ENCODE measurements around the gene AMZ1. TPM values are rescaled to one million over a fixed set of nuclear protein-coding genes. Genes with fewer than 3 reads are reported as not detected.

AMZ1 gene, protein sequence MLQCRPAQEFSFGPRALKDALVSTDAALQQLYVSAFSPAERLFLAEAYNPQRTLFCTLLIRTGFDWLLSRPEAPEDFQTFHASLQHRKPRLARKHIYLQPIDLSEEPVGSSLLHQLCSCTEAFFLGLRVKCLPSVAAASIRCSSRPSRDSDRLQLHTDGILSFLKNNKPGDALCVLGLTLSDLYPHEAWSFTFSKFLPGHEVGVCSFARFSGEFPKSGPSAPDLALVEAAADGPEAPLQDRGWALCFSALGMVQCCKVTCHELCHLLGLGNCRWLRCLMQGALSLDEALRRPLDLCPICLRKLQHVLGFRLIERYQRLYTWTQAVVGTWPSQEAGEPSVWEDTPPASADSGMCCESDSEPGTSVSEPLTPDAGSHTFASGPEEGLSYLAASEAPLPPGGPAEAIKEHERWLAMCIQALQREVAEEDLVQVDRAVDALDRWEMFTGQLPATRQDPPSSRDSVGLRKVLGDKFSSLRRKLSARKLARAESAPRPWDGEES
- 1 to 10 TPM in 2 of 4 donors, under 1 TPM in 2; 0.39 to 1.7 (median 1.2) TPM for total RNA-seq

DNA sequence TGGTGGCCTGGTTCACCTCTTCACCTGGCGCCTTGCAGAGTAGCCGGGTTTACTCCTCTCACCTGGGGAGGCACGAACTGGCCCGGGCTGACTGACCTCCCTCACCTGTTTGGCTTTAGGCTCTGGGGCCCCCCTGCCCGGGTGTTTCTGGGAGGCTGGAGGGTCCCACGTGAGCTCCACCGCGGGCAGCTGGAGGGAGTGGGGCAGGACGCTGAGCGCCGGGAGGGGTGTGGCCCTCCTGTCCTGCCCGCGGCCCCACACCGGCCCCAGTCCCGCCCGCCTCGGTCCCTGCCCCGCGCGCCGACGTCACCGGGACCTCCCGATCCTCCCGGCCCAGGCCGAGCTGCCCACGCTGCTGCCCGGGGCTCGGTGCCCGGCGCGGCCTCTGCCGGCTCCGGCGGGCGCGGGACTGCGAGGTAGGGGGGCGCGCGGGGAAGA, at the start of gene AMZ1:
Gene AMZ1 (plus strand): TSS at position 322 of the 438 bp plus-strand sequence. CDS start 12,250 bp downstream, outside the sequence.
- Histone ChIP-seq H3K4me3 (peak within 1 kb of the TSS in 2 of 4 donors; percentile 7 to 38), H3K4me1 (peaks cover 0 to 24% (median 11%) of the 10 kb centered on the region in 4 donors), H3K27ac (peak within 1 kb of the TSS in 1 of 4 donors; percentile 35), H3K9me3 (peaks cover 0 to 4% (median 0%) of the 10 kb centered on the region in 4 donors), H3K36me3 (no peaks in the 10 kb centered on the region), H3K27me3 (peaks cover 0 to 49% of the 10 kb centered on the region in 2 donors)
- whole genome bisulfite sequencing, 2 donors = 4 to 35% methylated on average over 5 to 32 of the region's 41 CpGs
- TF ChIP-seq EP300 (IDR thresholded peaks at IDR 0.05) (no peak), POLR2A (IDR thresholded peaks at IDR 0.05) (no peak)
- TF ChIP-seq, protein P1, sequence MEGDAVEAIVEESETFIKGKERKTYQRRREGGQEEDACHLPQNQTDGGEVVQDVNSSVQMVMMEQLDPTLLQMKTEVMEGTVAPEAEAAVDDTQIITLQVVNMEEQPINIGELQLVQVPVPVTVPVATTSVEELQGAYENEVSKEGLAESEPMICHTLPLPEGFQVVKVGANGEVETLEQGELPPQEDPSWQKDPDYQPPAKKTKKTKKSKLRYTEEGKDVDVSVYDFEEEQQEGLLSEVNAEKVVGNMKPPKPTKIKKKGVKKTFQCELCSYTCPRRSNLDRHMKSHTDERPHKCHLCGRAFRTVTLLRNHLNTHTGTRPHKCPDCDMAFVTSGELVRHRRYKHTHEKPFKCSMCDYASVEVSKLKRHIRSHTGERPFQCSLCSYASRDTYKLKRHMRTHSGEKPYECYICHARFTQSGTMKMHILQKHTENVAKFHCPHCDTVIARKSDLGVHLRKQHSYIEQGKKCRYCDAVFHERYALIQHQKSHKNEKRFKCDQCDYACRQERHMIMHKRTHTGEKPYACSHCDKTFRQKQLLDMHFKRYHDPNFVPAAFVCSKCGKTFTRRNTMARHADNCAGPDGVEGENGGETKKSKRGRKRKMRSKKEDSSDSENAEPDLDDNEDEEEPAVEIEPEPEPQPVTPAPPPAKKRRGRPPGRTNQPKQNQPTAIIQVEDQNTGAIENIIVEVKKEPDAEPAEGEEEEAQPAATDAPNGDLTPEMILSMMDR (IDR thresholded peaks at IDR 0.05) = no peak
- DNase-seq (ENCODE audit: low spot score in 2 of 2) = no peak

DNA sequence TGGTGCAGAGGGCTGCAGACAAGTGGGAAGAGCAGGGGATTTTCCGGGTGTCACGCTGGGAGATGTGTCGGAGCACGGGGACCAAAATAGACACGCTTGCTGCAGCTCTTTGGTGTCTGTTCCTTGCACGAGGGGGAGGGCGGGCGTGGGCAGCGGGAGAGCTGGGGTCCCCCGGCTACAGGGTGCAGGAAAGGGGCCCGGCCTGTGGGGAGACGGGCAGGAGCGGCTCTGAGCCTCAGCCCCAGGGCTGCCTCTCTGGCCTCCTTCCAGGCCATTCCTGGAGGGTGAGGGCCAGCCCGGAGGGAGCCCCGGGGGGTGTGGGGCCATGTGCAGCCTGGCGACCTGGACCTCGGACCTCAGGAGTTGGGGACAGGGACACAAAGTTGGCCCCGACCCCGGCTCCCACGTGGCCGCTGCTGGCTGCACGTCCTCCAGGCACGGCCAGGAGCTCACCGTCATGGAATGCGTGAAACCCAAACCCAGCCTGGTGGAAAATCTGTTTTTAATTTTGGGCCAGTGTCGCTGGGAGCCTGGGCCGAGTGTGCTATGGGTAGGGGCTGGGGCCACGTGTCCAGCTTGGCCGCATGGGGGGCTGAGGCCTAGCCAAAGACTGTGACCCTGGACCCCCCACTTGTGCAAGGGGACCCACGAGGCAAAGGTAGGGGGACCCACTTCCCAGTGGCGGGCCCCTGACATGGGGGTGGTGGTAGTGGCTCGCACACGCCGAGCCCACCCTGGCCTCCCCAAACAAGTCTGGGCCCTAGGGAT, 49.6 kb upstream of the AMZ1 start:
- 42 to 49% methylated on average over 23 to 32 of the region's 34 CpGs for WGBS, 2 donors
- H3K4me3 ChIP-seq = no peak overlapping the region
- H3K4me1 ChIP-seq = peaks cover 0 to 89% (median 62%) of the 10 kb centered on the region in 4 donors
- peak in 1 of 2 donors; percentile 36 for DNase-seq (ENCODE audit: low spot score in 2 of 2)
- H3K36me3 ChIP-seq = no peaks in the 10 kb centered on the region
- TF ChIP-seq, protein P1 (IDR thresholded peaks at IDR 0.05) = no peak
- no peak for TF ChIP-seq POLR2A (IDR thresholded peaks at IDR 0.05)
- peak overlapping the region in 3 of 4 donors; percentile 58 to 71 (median 60) for H3K27ac ChIP-seq
- H3K9me3 ChIP-seq = no peaks in the 10 kb centered on the region
- H3K27me3 ChIP-seq = no peaks in the 10 kb centered on the region

DNA sequence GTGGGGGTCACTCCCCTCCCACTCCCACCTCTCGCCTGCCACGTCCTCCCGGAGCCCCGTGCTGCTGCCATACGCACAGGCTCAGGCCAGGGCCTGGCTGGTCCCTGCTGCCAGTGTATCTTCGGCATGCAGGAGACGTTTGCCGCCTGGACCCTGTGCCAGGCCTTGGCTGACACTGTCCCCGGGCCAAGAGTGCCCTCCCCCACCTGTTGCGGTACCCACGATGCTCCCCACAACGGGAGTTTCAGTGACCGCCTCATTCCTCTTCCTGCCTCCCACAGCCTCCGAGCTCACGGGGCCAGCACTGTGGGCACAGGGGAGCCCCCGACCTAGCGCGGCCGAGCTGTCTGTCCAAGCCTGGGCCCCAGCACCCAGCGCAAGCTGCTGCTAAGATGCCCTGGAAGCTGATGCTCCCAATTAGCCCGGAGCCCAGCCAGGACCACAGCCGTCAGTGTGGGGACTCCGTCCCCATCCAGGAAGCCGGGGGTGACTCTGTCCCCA, 48.8 kb upstream of the AMZ1 start:
- Histone ChIP-seq H3K4me1 (peaks cover 0 to 89% (median 59%) of the 10 kb centered on the region in 4 donors), H3K4me3 (no peak overlapping the region), H3K27ac (peak overlapping the region in 2 of 4 donors; percentile 60 to 71), H3K36me3 (no peaks in the 10 kb centered on the region), H3K9me3 (no peaks in the 10 kb centered on the region), H3K27me3 (no peaks in the 10 kb centered on the region)
- no peak for DNase-seq (ENCODE audit: low spot score in 2 of 2)
- 68 to 82% methylated on average over 20 to 24 of the region's 24 CpGs for WGBS, 2 donors
- TF ChIP-seq, protein P1 (IDR thresholded peaks at IDR 0.05) = no peak
- TF ChIP-seq POLR2A (IDR thresholded peaks at IDR 0.05) (no peak), EP300 (IDR thresholded peaks at IDR 0.05) (no peak)

DNA sequence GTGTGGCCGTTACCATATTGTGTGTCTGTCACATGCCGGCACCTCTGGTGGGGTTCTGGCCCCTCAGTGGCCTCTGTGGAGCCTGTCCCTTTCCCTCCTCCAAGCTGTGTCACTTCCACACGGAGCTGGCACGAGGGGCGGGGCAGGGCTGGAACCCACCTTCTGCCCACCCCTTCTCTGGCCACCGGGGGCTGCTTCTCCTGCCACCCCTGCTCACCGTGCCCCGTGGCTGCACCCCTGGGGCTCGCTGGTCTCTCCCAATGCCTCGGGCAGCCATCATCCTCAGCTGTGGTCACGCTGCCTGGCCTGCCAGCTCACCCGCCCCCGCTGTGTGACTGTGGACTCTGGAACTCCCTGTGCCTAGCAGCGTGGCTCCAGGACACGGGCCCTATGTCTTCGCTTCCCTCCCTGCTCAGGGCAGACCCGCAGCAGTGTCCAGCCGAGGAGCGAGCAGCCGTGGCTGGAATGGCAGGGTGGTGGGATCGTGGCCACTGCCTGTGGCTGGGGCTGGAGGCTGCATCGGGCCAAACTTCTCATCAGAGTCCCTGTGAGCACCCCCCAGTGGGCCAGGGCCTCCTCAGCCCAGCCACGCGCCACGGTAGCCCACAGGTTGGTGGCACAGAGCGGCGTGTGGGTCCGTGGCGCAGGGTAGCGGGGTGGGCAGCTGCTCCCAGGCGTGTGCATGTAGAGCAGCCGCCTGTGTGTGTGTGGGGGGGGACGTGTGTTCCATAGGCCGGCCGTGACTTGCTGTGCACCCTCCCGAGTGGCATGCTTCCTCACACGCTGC, 48.1 kb upstream of the AMZ1 start:
- Histone ChIP-seq H3K4me3 (no peak overlapping the region), H3K4me1 (peaks cover 0 to 89% (median 60%) of the 10 kb centered on the region in 4 donors), H3K27ac (no peak overlapping the region), H3K36me3 (no peaks in the 10 kb centered on the region), H3K9me3 (no peaks in the 10 kb centered on the region), H3K27me3 (no peaks in the 10 kb centered on the region)
- WGBS, 2 donors = 85 to 87% methylated on average over 26 to 36 of the region's 37 CpGs
- no peak for DNase-seq (ENCODE audit: low spot score in 2 of 2)
- TF ChIP-seq EP300 (IDR thresholded peaks at IDR 0.05) = no peak
- no peak for TF ChIP-seq POLR2A (IDR thresholded peaks at IDR 0.05)
- TF ChIP-seq, protein P1 (IDR thresholded peaks at IDR 0.05) = no peak
